Gastrocnemius medialis (tissue), 4 donors: ENCODE measurements around the gene NEK10. TPM values are rescaled to one million over a fixed set of nuclear protein-coding genes. Genes with fewer than 3 reads are reported as not detected.

Experiments used
- ATAC-seq, 2 donors: fragments of 150-250 bp; one replicate each; pipeline ENCODE4 v1.9.1; 2016
- DNase-seq, 2 donors: peaks; one replicate each; pipeline ENCODE4 v3.0.0-alpha.2; 2019
- H3K27ac ChIP-seq, 4 donors: fragments of 200-600 bp; sonication (generic); 1 replicate in 1 of 4; 2 replicates in 3 of 4; pipeline ENCODE4 v1.5.1; 2016 to 2018; ENCODE audit warnings: mild to moderate bottlenecking in 2 of 4, moderate library complexity in 1 of 4
- H3K27me3 ChIP-seq, 3 donors: fragments of 200-600 bp; sonication (generic) in 2 of 3; 1 replicate in 1 of 3; 2 replicates in 2 of 3; pipeline versions ENCODE4 v1.5.1 to v1.6.0; 2016 to 2019; ENCODE audit warnings: mild to moderate bottlenecking in 1 of 3, moderate library complexity in 1 of 3
- H3K36me3 ChIP-seq, 2 donors: fragments of 200-600 bp; sonication (generic) in 1 of 2; one replicate each; pipeline ENCODE4 v1.5.1; 2017 to 2018
- H3K4me1 ChIP-seq, 2 donors: fragments of 200-600 bp; sonication (generic) in 1 of 2; one replicate each; pipeline ENCODE4 v1.5.1; 2016 to 2017; ENCODE audit warnings: mild to moderate bottlenecking in 2 of 2
- H3K4me3 ChIP-seq, 4 donors: fragments of 200-600 bp; sonication (generic) in 3 of 4; 1 replicate in 1 of 4; 2 replicates in 3 of 4; pipeline ENCODE4 v1.5.1; 2016 to 2019; ENCODE audit warnings: mild to moderate bottlenecking in 2 of 4
- H3K9me3 ChIP-seq, 3 donors: fragments of 200-600 bp; sonication (generic) in 2 of 3; 1 replicate in 1 of 3; 2 replicates in 2 of 3; pipeline ENCODE4 v1.5.1; 2016 to 2019
- POLR2A ChIP-seq, 2 donors: fragments of 450-650 bp; IDR thresholded peaks; one replicate each; pipeline ENCODE4 v1.6.1; 2017; ENCODE audit warnings: antibody characterized with exemption in 2 of 2, mild to moderate bottlenecking in 2 of 2, moderate library complexity in 2 of 2
- in situ Hi-C, 4 donors: fragments of 200-750 bp; cut with MboI; loops; one replicate each; pipeline versions ENCODE4 v1.15.0 to v1.8.0; 2017; ENCODE audit warnings: low sequenced_read_pairs in 4 of 4
- intact Hi-C: fragments of 100-400 bp; cut with DNase I; formaldehyde crosslinking; loops from one replicate; pipeline ENCODE4 v1.15.1; 2023; ENCODE audit warnings: low total_unique reads
- total RNA-seq, 4 donors: library from RNA; depleted of rRNA; stranded (reverse); fragments of >200 nt; gene quantifications; one replicate each; pipeline versions ENCODE4 v1.1.0 to v1.2.3, GENCODE V29; 2016
- TF ChIP-seq, protein P1 (sequence below), 5 experiments: fragments of 450-650 bp in 3 of 5; fragments of 200-600 bp in 2 of 5; sonication (generic) in 2 of 5; IDR thresholded peaks in 4 of 5; conservative IDR thresholded peaks in 1 of 5; 1 replicate in 4 of 5; 2 replicates in 1 of 5; pipeline ENCODE4 v1.5.1; 2016 to 2019; ENCODE audit warnings: antibody characterized with exemption in 5 of 5, mild to moderate bottlenecking in 3 of 5, moderate library complexity in 3 of 5

The NEK10 gene
- total RNA-seq, 4 donors from 2014 or later: 3.6 to 12.8 (median 7.5) TPM

DNA sequence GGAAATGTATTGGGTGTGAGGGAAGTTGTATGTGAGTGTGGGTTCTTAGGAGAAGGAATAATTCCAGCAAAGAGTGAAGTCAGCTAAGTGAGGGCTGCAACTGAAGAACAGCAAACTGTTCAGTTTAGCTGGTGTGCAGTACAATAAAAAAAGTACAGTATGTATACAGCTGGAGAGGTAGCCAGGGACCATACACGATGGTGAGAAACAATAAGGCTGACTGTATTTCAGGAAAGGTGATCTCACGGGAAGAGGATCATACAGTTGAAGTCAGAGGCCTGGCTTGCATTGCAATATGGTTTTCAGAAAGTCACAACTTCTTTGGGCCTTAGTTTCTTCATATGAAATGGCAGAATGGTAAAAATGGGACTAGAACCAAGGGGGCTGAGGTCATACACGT, 222.4 kb downstream of the NEK10 start:
- Histone ChIP-seq H3K9me3 (no peaks in the 10 kb centered on the region), H3K36me3 (no peaks in the 10 kb centered on the region), H3K4me3 (no peak overlapping the region), H3K27me3 (no peaks in the 10 kb centered on the region), H3K27ac (no peak overlapping the region), H3K4me1 (peaks cover 0 to 8% of the 10 kb centered on the region in 2 donors)
- TF ChIP-seq, protein P1, sequence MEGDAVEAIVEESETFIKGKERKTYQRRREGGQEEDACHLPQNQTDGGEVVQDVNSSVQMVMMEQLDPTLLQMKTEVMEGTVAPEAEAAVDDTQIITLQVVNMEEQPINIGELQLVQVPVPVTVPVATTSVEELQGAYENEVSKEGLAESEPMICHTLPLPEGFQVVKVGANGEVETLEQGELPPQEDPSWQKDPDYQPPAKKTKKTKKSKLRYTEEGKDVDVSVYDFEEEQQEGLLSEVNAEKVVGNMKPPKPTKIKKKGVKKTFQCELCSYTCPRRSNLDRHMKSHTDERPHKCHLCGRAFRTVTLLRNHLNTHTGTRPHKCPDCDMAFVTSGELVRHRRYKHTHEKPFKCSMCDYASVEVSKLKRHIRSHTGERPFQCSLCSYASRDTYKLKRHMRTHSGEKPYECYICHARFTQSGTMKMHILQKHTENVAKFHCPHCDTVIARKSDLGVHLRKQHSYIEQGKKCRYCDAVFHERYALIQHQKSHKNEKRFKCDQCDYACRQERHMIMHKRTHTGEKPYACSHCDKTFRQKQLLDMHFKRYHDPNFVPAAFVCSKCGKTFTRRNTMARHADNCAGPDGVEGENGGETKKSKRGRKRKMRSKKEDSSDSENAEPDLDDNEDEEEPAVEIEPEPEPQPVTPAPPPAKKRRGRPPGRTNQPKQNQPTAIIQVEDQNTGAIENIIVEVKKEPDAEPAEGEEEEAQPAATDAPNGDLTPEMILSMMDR (IDR thresholded peaks at IDR 0.05 in 4 of 5, conservative IDR thresholded peaks at IDR 0.05 in 1 of 5): no peak
- TF ChIP-seq POLR2A (IDR thresholded peaks at IDR 0.05): no peak
- in situ Hi-C loops: loop anchor here in 1 of 4 donors (25.0 kb wide), 2 partner anchors 316 to 541 kb away; no protein-coding TSS in a partner anchor
- DNase-seq: no peak
- no peak for ATAC-seq
- intact Hi-C loops: no loop called here

DNA sequence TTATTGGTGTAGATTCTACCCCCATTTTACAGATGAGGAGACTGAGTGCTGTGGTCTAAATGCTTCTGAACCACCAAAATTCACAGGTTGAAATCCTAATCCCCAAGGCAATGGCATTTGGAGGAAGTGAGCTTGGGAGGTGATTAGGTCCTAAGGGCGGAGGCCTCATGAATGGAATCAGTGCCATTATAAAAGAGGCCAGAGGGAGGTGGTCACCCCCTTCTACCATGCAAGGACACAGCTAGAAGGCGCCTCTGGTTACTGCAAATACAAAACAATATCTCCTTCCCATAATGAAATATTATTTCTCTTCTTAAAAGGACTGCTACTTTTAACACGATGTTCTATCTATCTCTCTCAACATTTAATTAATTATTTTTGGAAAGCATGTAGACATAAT, 223.5 kb downstream of the NEK10 start:
- TF ChIP-seq, protein P1 (IDR thresholded peaks at IDR 0.05 in 4 of 5, conservative IDR thresholded peaks at IDR 0.05 in 1 of 5): no peak
- TF ChIP-seq POLR2A (IDR thresholded peaks at IDR 0.05): no peak
- intact Hi-C loops: no loop called here
- in situ Hi-C loops: loop anchor here in 1 of 4 donors (25.0 kb wide), 2 partner anchors 317 to 542 kb away; no protein-coding TSS in a partner anchor
- Histone ChIP-seq H3K4me3 (no peak overlapping the region), H3K27me3 (no peaks in the 10 kb centered on the region), H3K27ac (no peak overlapping the region), H3K4me1 (peaks cover 0 to 9% of the 10 kb centered on the region in 2 donors), H3K36me3 (no peaks in the 10 kb centered on the region), H3K9me3 (no peaks in the 10 kb centered on the region)
- no peak for ATAC-seq
- DNase-seq: no peak

DNA sequence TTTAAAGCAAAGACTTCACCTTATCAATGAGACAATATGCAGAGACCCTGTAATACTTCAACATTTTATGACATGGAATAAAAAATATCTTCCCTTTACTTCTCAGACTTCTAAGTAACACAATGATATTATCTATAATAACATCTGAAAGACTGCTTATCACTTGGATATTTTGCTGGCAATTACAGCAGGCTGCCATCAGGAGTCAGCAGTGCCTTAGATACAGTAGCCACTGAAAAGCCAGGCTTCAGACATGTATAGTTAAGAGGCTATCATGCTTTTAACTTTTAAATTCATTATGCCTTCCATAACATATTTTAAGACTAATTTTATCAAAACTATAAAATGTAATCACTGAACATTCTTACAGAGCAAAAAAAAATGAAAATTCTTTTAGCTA, 227.5 kb downstream of the NEK10 start:
- no peak overlapping the region for H3K27ac ChIP-seq
- intact Hi-C loops: no loop called here
- in situ Hi-C loops: loop anchor here in 1 of 4 donors (25.0 kb wide), 2 partner anchors 321 to 546 kb away; no protein-coding TSS in a partner anchor

DNA sequence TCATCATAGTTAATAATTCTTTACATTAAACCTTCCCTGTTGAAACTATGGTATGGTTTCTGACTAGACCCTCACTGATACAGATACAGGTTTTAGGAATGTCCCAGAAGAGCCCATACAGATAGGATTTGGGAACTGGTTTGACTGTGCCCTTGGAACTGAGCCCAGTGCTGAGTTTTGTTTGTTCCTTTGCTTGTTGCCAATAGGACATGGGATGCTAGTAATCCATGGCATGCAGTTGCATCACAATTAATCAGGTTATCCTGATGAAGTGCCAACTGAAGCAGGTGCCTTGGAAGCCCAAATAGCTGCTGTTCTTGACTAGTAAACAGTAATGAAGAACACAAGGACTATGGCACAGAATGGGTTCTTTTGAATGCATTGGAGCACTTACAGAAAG, 230.6 kb downstream of the NEK10 start:
- DNase-seq (peak in 1 of 2 donors; percentile 33), ATAC-seq (peak; percentile 23 to 61)
- intact Hi-C loops (loop anchor here (10.0 kb wide), 1 partner anchor 346 kb away; the partner anchor contains the start of gene SLC4A7), in situ Hi-C loops (loop anchor here in 3 of 4 donors (10.0 to 25.0 kb wide), 3 partner anchors 136 to 549 kb away; no protein-coding TSS in a partner anchor)
- H3K36me3 ChIP-seq: no peaks in the 10 kb centered on the region
- peak overlapping the region in 1 of 4 donors; percentile 47 for H3K27ac ChIP-seq
- H3K4me3 ChIP-seq: no peak overlapping the region
- TF ChIP-seq, protein P1 (IDR thresholded peaks at IDR 0.05 in 4 of 5, conservative IDR thresholded peaks at IDR 0.05 in 1 of 5): no peak
- no peak for TF ChIP-seq POLR2A (IDR thresholded peaks at IDR 0.05)
- H3K4me1 ChIP-seq: peaks cover 20 to 23% of the 10 kb centered on the region in 2 donors
- H3K27me3 ChIP-seq: no peaks in the 10 kb centered on the region
- H3K9me3 ChIP-seq: no peaks in the 10 kb centered on the region

More for the DNA sequence above, 227.5 kb downstream of the NEK10 start:
- ATAC-seq: no peak
- Histone ChIP-seq H3K36me3 (no peaks in the 10 kb centered on the region), H3K4me3 (no peak overlapping the region), H3K9me3 (no peaks in the 10 kb centered on the region), H3K4me1 (peaks cover 20 to 23% of the 10 kb centered on the region in 2 donors), H3K27me3 (no peaks in the 10 kb centered on the region)
- no peak for DNase-seq
- TF ChIP-seq POLR2A (IDR thresholded peaks at IDR 0.05): no peak
- TF ChIP-seq, protein P1 (IDR thresholded peaks at IDR 0.05 in 4 of 5, conservative IDR thresholded peaks at IDR 0.05 in 1 of 5): no peak
